GM12878 (cell line): ENCODE results near the gene MAN2B2. TPM values are rescaled to one million over a fixed set of nuclear protein-coding genes. Genes with fewer than 3 reads are reported as not detected.
A peak's percentile ranks its signal among the peaks of the same experiment; 100 is the strongest.

Source experiments
- ATAC-seq: fragments of 200-7000 bp; cut with Tn5 transposase; 3 replicates; pipeline ENCODE4 v1.9.1; 2020; ENCODE audit warnings: mild to moderate bottlenecking, moderate library complexity
- BruUV-seq: library from RNA; stranded (reverse); fragments of 400-500 nt; replicated peaks from 2 replicates; lab custom pipeline; 2021; lab: Mats Ljungman, UMichigan
- CTCF ChIA-PET: fragments of 300-600 bp; sonication (Branson Sonifier 250); formaldehyde crosslinking; extraction: SDS; loops from one replicate; lab custom pipeline; 2021; ENCODE audit warnings: inconsistent platforms; lab: Yijun Ruan, JAX
- POLR2A ChIA-PET: fragments of 350-600 bp; formaldehyde crosslinking; extraction: SDS; loops from one replicate; lab custom pipeline; 2021; ENCODE audit warnings: inconsistent platforms; lab: Charles Lee
- RAD21 ChIA-PET: fragments of 300-600 bp; sonication (Branson Sonifier 250); formaldehyde crosslinking; loops from one replicate; lab custom pipeline; 2023; ENCODE audit warnings: antibody characterized with exemption; ENCODE audit not compliant: unreplicated experiment; lab: Charles Lee
- SMC1A ChIA-PET: fragments of 300-600 bp; sonication (Branson Sonifier 250); formaldehyde crosslinking; loops from one replicate; lab custom pipeline; 2023; ENCODE audit not compliant: unreplicated experiment, uncharacterized antibody; lab: Charles Lee
- DNase-seq: peaks from one replicate; pipeline ENCODE4 v3.0.0-alpha.2; 2011; ENCODE audit warnings: low read depth, low spot score
- FAIRE-seq: peaks from 3 replicates; lab custom pipeline; 2011; peaks lifted over from hg19 to GRCh38; lab: Jason Lieb, UNC
- H2AFZ ChIP-seq: 2 replicates; pipeline ENCODE4 v1.6.0; 2011; ENCODE audit warnings: low read depth, low read length, control low read depth; ENCODE audit not compliant: control insufficient read depth
- H3K27ac ChIP-seq: 2 replicates; pipeline ENCODE4 v1.5.1; 2011; ENCODE audit warnings: control low read depth; ENCODE audit not compliant: control insufficient read depth, insufficient read depth
- H3K27me3 ChIP-seq, 2 experiments: replicated peaks in 1 of 2; 2 replicates each; pipeline versions ENCODE4 v1.6.0 to v1.6.1; 2011; ENCODE audit warnings: low read length in 1 of 2; ENCODE audit not compliant: control insufficient read depth in 2 of 2, insufficient read depth in 2 of 2
- H3K36me3 ChIP-seq, 2 experiments: 2 replicates each; pipeline ENCODE4 v1.5.1; 2011; ENCODE audit warnings: low read length in 1 of 2; ENCODE audit not compliant: control insufficient read depth in 2 of 2, insufficient read depth in 2 of 2
- H3K4me1 ChIP-seq: 2 replicates; pipeline ENCODE4 v1.6.1; 2011; ENCODE audit warnings: mild to moderate bottlenecking, low read length, moderate library complexity, mixed read lengths; ENCODE audit not compliant: control insufficient read depth, insufficient read depth
- H3K4me2 ChIP-seq: 2 replicates; pipeline ENCODE4 v1.6.0; 2011; ENCODE audit warnings: control low read depth; ENCODE audit not compliant: control insufficient read depth, insufficient read depth
- H3K4me3 ChIP-seq: fragments of 200-600 bp; sonication (generic); 2 replicates; pipeline ENCODE4 v1.5.1; 2016
- H3K79me2 ChIP-seq: 2 replicates; pipeline ENCODE4 v1.6.0; 2011; ENCODE audit warnings: low read length; ENCODE audit not compliant: control insufficient read depth, insufficient read depth
- H3K9ac ChIP-seq: 2 replicates; pipeline ENCODE4 v1.8.0; 2011; ENCODE audit warnings: low read length, control low read depth, mixed read lengths; ENCODE audit not compliant: control insufficient read depth, insufficient read depth
- H3K9me3 ChIP-seq: replicated peaks from 3 replicates; pipeline ENCODE4 v1.5.1; 2011; ENCODE audit warnings: mild to moderate bottlenecking, low read length; ENCODE audit not compliant: control insufficient read depth, insufficient read depth
- H4K20me1 ChIP-seq: 2 replicates; pipeline ENCODE4 v1.6.0; 2011; ENCODE audit not compliant: control insufficient read depth, insufficient read depth
- BCL11A ChIP-seq: IDR thresholded peaks from 2 replicates; pipeline ENCODE4 v1.6.1; 2011; ENCODE audit warnings: low read depth, low read length
- HDAC6 ChIP-seq: fragments of 200-600 bp; sonication (generic); IDR thresholded peaks from one replicate; pipeline ENCODE4 v1.8.0; 2017; ENCODE audit warnings: antibody characterized with exemption; ENCODE audit not compliant: unreplicated experiment
- IRF4 ChIP-seq: IDR thresholded peaks from 2 replicates; pipeline ENCODE4 v1.6.1; 2011; ENCODE audit warnings: low read depth, low read length
- ZNF622 ChIP-seq: fragments of 450-650 bp; IDR thresholded peaks from 2 replicates; pipeline ENCODE4 v1.6.1; 2017; ENCODE audit warnings: mild to moderate bottlenecking, inconsistent platforms
- WGBS: methylation state at CpG from one replicate; pipeline ENCODE4 v1.1.6; 2016; ENCODE audit warnings: low lambda C conversion rate; ENCODE audit not compliant: insufficient replicate concordance, insufficient coverage; ENCODE audit errors: missing lambda C conversion rate; 5-methylcytosine and 5-hydroxymethylcytosine counted together
- in situ Hi-C: fragments of 300-500 bp; cut with MboI; formaldehyde crosslinking; loops from 9 replicates; pipeline ENCODE4 v1.14.3; 2018; ENCODE audit warnings: mixed read lengths
- intact Hi-C: fragments of 100-400 bp; cut with micrococcal nuclease; formaldehyde crosslinking; loops from one replicate; pipeline ENCODE4 v1.14.2; 2022; ENCODE audit not compliant: unreplicated experiment
- polyA plus RNA-seq, 11 experiments: library from polyadenylated mRNA; depleted of rRNA in 4 of 11; unstranded in 6 of 11; stranded (reverse) in 5 of 11; fragments of >200 nt; fragmentation: Nextera tagmentation in 4 of 11; fragmentation: Illumina TruSeq in 1 of 11; extraction: Ambion mirVana in 4 of 11; extraction: Trizol in 1 of 11; gene quantifications; 1 replicate in 1 of 11; 2 replicates in 10 of 11; pipeline versions ENCODE4 v1.2.1 to v1.2.3, GENCODE V29; 2011 to 2016; ENCODE audit warnings: inconsistent platforms in 2 of 11, missing spikeins in 2 of 11, low read depth in 1 of 11
- total RNA-seq, 4 experiments: library from RNA; depleted of rRNA in 3 of 4; stranded (reverse); fragments of >200 nt in 3 of 4; fragmentation: Illumina TruSeq in 1 of 4; extraction: Trizol in 1 of 4; gene quantifications; 2 replicates each; pipeline versions ENCODE4 v1.2.1 to v1.2.3, GENCODE V29; 2013 to 2021
- TF ChIP-seq, protein P1 (sequence below), 3 experiments: IDR thresholded peaks in 2 of 3; conservative IDR thresholded peaks in 1 of 3; 2 replicates each; pipeline ENCODE4 v1.5.1; 2011; ENCODE audit warnings: low read depth in 3 of 3, low read length in 3 of 3, mild to moderate bottlenecking in 3 of 3, control low read depth in 2 of 3, moderate library complexity in 2 of 3, inconsistent platforms in 1 of 3, mixed read lengths in 1 of 3; ENCODE audit not compliant: control insufficient read depth in 2 of 3, insufficient read depth in 1 of 3; ENCODE audit errors: extremely low read depth in 1 of 3
- TF ChIP-seq, protein P2 (sequence below): IDR thresholded peaks from 2 replicates; pipeline ENCODE4 v1.6.1; 2011; ENCODE audit warnings: borderline replicate concordance, low read depth, mild to moderate bottlenecking, moderate library complexity, low read length; ENCODE audit not compliant: insufficient read depth, poor library complexity, severe bottlenecking

MAN2B2 gene
- total and polyA plus RNA-seq, 10 of the 15 experiments (the other 5 are each of a cell fraction or from before 2014, with no cell fraction given) = 0.47 to 14.5 (median 7.0) TPM

DNA sequence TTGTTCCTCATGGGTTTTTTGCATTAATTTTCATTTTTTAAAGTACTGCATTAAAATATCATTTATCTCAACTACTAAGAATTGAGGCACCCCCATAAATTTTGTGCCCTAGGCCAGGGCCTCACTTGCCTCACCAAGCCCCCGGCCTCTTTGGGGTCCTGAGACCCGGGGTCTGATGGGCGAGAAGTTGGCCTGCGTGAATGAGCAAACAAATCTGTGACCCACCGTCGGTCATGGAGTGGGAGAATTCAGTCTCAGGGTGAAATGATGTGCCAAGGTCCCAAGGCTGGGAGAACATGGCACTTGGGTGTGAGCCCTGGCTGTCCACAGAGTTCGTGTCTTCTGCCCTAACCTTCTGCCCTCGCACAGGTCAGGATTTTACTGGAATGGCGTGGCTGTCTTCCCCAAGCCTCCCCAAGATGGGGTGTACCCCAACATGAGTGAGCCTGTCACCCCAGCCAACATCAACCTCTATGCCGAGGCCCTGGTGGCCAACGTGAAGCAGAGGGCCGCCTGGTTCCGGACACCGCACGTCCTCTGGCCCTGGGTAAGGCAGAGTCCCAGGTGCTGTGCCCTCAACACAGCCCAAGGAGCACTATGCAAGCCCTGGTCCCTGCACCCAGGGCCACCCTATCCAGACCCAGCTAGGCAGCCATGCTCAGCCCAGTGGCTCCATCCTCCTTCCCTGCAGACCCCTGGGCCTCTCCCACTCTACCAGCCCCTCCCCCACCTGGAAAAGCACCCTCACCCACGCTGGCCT lies 18.0 kb downstream of the MAN2B2 start:
- SMC1A ChIA-PET = no interaction called here
- no peaks in the 10 kb centered on the region for H4K20me1 ChIP-seq
- 89% methylated on average over 16 of the region's 16 CpGs for WGBS
- H3K9me3 ChIP-seq = no peaks in the 10 kb centered on the region
- H3K4me3 ChIP-seq = no peak overlapping the region
- BruUV-seq = no TSS peak
- no peaks in the 10 kb centered on the region for H3K27me3 ChIP-seq
- H3K9ac ChIP-seq = no peak overlapping the region
- in situ Hi-C loops = no loop called here
- POLR2A ChIA-PET = interaction anchor here (0.6 kb wide), 1 partner anchor 8 kb away, joined by 5 read pairs; no protein-coding TSS in a partner anchor
- CTCF ChIA-PET = no interaction called here
- intact Hi-C loops = no loop called here
- TF ChIP-seq ZNF622 (no peak), BCL11A (no peak), IRF4 (no peak), HDAC6 (no peak)
- TF ChIP-seq, protein P1, sequence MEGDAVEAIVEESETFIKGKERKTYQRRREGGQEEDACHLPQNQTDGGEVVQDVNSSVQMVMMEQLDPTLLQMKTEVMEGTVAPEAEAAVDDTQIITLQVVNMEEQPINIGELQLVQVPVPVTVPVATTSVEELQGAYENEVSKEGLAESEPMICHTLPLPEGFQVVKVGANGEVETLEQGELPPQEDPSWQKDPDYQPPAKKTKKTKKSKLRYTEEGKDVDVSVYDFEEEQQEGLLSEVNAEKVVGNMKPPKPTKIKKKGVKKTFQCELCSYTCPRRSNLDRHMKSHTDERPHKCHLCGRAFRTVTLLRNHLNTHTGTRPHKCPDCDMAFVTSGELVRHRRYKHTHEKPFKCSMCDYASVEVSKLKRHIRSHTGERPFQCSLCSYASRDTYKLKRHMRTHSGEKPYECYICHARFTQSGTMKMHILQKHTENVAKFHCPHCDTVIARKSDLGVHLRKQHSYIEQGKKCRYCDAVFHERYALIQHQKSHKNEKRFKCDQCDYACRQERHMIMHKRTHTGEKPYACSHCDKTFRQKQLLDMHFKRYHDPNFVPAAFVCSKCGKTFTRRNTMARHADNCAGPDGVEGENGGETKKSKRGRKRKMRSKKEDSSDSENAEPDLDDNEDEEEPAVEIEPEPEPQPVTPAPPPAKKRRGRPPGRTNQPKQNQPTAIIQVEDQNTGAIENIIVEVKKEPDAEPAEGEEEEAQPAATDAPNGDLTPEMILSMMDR (IDR thresholded peaks at IDR 0.05 in 2 of 3, conservative IDR thresholded peaks at IDR 0.05 in 1 of 3; ENCODE audit: control insufficient read depth in 2 of 3, extremely low read depth in 1 of 3, insufficient read depth in 1 of 3, low read depth in 3 of 3, low read length in 3 of 3) = no peak
- TF ChIP-seq, protein P2, sequence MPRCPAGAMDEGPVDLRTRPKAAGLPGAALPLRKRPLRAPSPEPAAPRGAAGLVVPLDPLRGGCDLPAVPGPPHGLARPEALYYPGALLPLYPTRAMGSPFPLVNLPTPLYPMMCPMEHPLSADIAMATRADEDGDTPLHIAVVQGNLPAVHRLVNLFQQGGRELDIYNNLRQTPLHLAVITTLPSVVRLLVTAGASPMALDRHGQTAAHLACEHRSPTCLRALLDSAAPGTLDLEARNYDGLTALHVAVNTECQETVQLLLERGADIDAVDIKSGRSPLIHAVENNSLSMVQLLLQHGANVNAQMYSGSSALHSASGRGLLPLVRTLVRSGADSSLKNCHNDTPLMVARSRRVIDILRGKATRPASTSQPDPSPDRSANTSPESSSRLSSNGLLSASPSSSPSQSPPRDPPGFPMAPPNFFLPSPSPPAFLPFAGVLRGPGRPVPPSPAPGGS = peak; percentile 87
- no peak overlapping the region for H3K27ac ChIP-seq
- no peaks in the 10 kb centered on the region for H3K4me1 ChIP-seq
- no peaks in the 10 kb centered on the region; a peak in 3 of 4 replicates for H3K36me3 ChIP-seq
- FAIRE-seq = no peak
- RAD21 ChIA-PET = no interaction called here
- no peak for DNase-seq
- H2AFZ ChIP-seq = no peak overlapping the region
- ATAC-seq = no peak
- H3K4me2 ChIP-seq = no peak overlapping the region
- no peaks in the 10 kb centered on the region for H3K79me2 ChIP-seq
